PC-3 (cell line): ENCODE data around the gene HMOX1. TPM values are rescaled to one million over a fixed set of nuclear protein-coding genes. Genes with fewer than 3 reads are reported as not detected.

Experiments used
- ATAC-seq: fragments of 200-7000 bp; cut with Tn5 transposase; 2 replicates; pipeline ENCODE4 v1.9.1; 2020; ENCODE audit warnings: mild to moderate bottlenecking, moderate library complexity
- BruUV-seq: library from RNA; stranded (reverse); fragments of 400-500 nt; replicated peaks from 2 replicates; lab custom pipeline; 2021; lab: Mats Ljungman, UMichigan
- CTCF ChIA-PET: fragments of 300-600 bp; sonication (Branson Sonifier 250); formaldehyde crosslinking; loops from one replicate; lab custom pipeline; 2022; ENCODE audit warnings: antibody characterized with exemption; lab: Charles Lee
- POLR2A ChIA-PET: fragments of 300-600 bp; sonication (Branson Sonifier 250); formaldehyde crosslinking; loops from one replicate; lab custom pipeline; 2022; ENCODE audit warnings: antibody characterized with exemption; ENCODE audit not compliant: unreplicated experiment; lab: Charles Lee
- DNase-seq: peaks from one replicate; pipeline ENCODE4 v3.0.0-alpha.2; 2015
- H2AFZ ChIP-seq: fragments of 300-600 bp; sonication (generic); 2 replicates; pipeline ENCODE4 v1.6.0; 2016; ENCODE audit warnings: antibody characterized with exemption, low read length
- H3F3A ChIP-seq: fragments of 300-600 bp; sonication (generic); one replicate; pipeline ENCODE4 v1.6.0; 2017; ENCODE audit warnings: antibody characterized with exemption, low read length, control low read depth, mild to moderate bottlenecking; ENCODE audit not compliant: unreplicated experiment
- H3K27ac ChIP-seq: fragments of 300-600 bp; sonication (generic); 2 replicates; pipeline ENCODE4 v1.5.1; 2016; ENCODE audit warnings: mild to moderate bottlenecking, low read length
- H3K27me3 ChIP-seq: fragments of 300-600 bp; sonication (generic); 2 replicates; pipeline ENCODE4 v1.6.1; 2016; ENCODE audit warnings: low read length, mixed read lengths
- H3K36me3 ChIP-seq: fragments of 300-600 bp; sonication (generic); 2 replicates; pipeline ENCODE4 v1.6.1; 2016; ENCODE audit warnings: low read depth, mixed run types, low read length, mixed read lengths
- H3K4me1 ChIP-seq: fragments of 300-600 bp; sonication (generic); 2 replicates; pipeline ENCODE4 v1.5.1; 2016; ENCODE audit warnings: low read length; ENCODE audit not compliant: insufficient read depth
- H3K4me2 ChIP-seq: fragments of 300-600 bp; sonication (generic); 2 replicates; pipeline ENCODE4 v1.6.0; 2016; ENCODE audit warnings: low read length
- H3K4me3 ChIP-seq: fragments of 300-600 bp; sonication (generic); 2 replicates; pipeline ENCODE4 v1.5.1; 2016; ENCODE audit warnings: mild to moderate bottlenecking, low read length, mixed read lengths
- H3K79me2 ChIP-seq: fragments of 300-600 bp; sonication (generic); 2 replicates; pipeline ENCODE4 v1.6.1; 2017; ENCODE audit warnings: low read length, mixed read lengths
- H3K9ac ChIP-seq: fragments of 300-600 bp; sonication (generic); 2 replicates; pipeline ENCODE4 v1.6.0; 2016; ENCODE audit warnings: mild to moderate bottlenecking, low read length
- H3K9me2 ChIP-seq: fragments of 300-600 bp; sonication (generic); replicated peaks from 2 replicates; pipeline ENCODE4 v1.6.1; 2016; ENCODE audit warnings: mixed run types, low read length, mixed read lengths
- H3K9me3 ChIP-seq: fragments of 300-600 bp; sonication (generic); 2 replicates; pipeline ENCODE4 v1.6.1; 2016; ENCODE audit warnings: low read length, mixed read lengths
- H4K20me1 ChIP-seq: fragments of 300-600 bp; sonication (generic); 2 replicates; pipeline ENCODE4 v1.6.1; 2016; ENCODE audit warnings: low read length, mixed read lengths
- CTCF ChIP-seq: fragments of 300-600 bp; sonication (generic); conservative IDR thresholded peaks from 2 replicates; pipeline ENCODE4 v1.5.1; 2017; ENCODE audit warnings: antibody characterized with exemption, low read depth, mild to moderate bottlenecking, low read length
- EZH2 ChIP-seq: fragments of 300-600 bp; sonication (generic); IDR thresholded peaks from one replicate; pipeline ENCODE4 v1.6.1; 2017; ENCODE audit warnings: antibody characterized with exemption, mild to moderate bottlenecking, low read length; ENCODE audit not compliant: unreplicated experiment
- EZH2phosphoT487 ChIP-seq: fragments of 300-600 bp; sonication (generic); IDR thresholded peaks from 2 replicates; pipeline ENCODE4 v1.6.1; 2018; ENCODE audit warnings: mild to moderate bottlenecking, antibody characterized with exemption, low read length, borderline replicate concordance
- intact Hi-C: fragments of 100-400 bp; cut with micrococcal nuclease; formaldehyde crosslinking; loops from 2 replicates; pipeline ENCODE4 v1.9.0; 2023
- total RNA-seq: library from RNA; depleted of rRNA; stranded (reverse); fragments of >200 nt; gene quantifications from 2 replicates; pipeline ENCODE4 v1.2.3, GENCODE V29; 2014

Gene HMOX1
- total RNA-seq, 1 experiment from 2014 or later: 16.5 TPM

- no peak overlapping the region for H3K27ac ChIP-seq
- ATAC-seq (no peak), DNase-seq (no peak)
- no peaks in the 10 kb centered on the region for H4K20me1 ChIP-seq
- no peak overlapping the region for H3K9ac ChIP-seq
- H2AFZ ChIP-seq: no peak overlapping the region
- H3K9me3 ChIP-seq: no peaks in the 10 kb centered on the region
- no peak overlapping the region for H3K4me3 ChIP-seq
- intact Hi-C loops: no loop called here
- H3K36me3 ChIP-seq: no peaks in the 10 kb centered on the region
- H3F3A ChIP-seq: no peaks in the 10 kb centered on the region
- 0 out of 2 replicates have a peak, but pooled peaks cover 4% of the 10 kb centered on the region for H3K4me1 ChIP-seq
- no peaks in the 10 kb centered on the region for H3K9me2 ChIP-seq
- peaks cover 4% of the 10 kb centered on the region for H3K79me2 ChIP-seq
- CTCF ChIA-PET: no interaction called here
- TF ChIP-seq EZH2 (no peak), EZH2phosphoT487 (no peak), CTCF (no peak)
- H3K4me2 ChIP-seq: no peak overlapping the region
- no TSS peak for BruUV-seq
- no peaks in the 10 kb centered on the region for H3K27me3 ChIP-seq
- POLR2A ChIA-PET: no interaction called here
Measured at GRCh38 chr22:35386670-35387288, 5.9 kb downstream of the HMOX1 start.

- Histone ChIP-seq H2AFZ (no peak overlapping the region), H3K27me3 (no peaks in the 10 kb centered on the region), H4K20me1 (no peaks in the 10 kb centered on the region), H3K4me2 (no peak overlapping the region), H3F3A (no peaks in the 10 kb centered on the region), H3K9ac (no peak overlapping the region), H3K27ac (no peak overlapping the region), H3K36me3 (no peaks in the 10 kb centered on the region), H3K9me3 (no peaks in the 10 kb centered on the region), H3K4me1 (no peaks in the 10 kb centered on the region), H3K79me2 (no peaks in the 10 kb centered on the region), H3K9me2 (no peaks in the 10 kb centered on the region), H3K4me3 (no peak overlapping the region)
- no peak for ATAC-seq
- DNase-seq: no peak
- intact Hi-C loops: no loop called here
- TF ChIP-seq CTCF: no peak
- TF ChIP-seq EZH2: no peak
- TF ChIP-seq EZH2phosphoT487: no peak
- ChIA-PET CTCF (no interaction called here), POLR2A (no interaction called here)
- no TSS peak for BruUV-seq
Measured at GRCh38 chr22:35390933-35391332, 10.0 kb downstream of the HMOX1 start.

GRCh38 chr22:35392357-35392756, 11.5 kb downstream of the HMOX1 start:
- no peaks in the 10 kb centered on the region for H3K9me2 ChIP-seq
- POLR2A ChIA-PET: interaction anchor here (0.7 kb wide), 1 partner anchor 801 kb away, joined by 13 read pairs; no protein-coding TSS in a partner anchor
- no peak overlapping the region for H2AFZ ChIP-seq
- H3K79me2 ChIP-seq: no peaks in the 10 kb centered on the region
- H3K4me2 ChIP-seq: no peak overlapping the region
- ATAC-seq (no peak), DNase-seq (no peak)
- H3K4me3 ChIP-seq: no peak overlapping the region
- H3F3A ChIP-seq: no peaks in the 10 kb centered on the region
- TF ChIP-seq CTCF (no peak), EZH2phosphoT487 (no peak), EZH2 (no peak)
- CTCF ChIA-PET: no interaction called here
- H3K36me3 ChIP-seq: no peaks in the 10 kb centered on the region
- BruUV-seq: no TSS peak
- no peaks in the 10 kb centered on the region for H3K9me3 ChIP-seq
- no peaks in the 10 kb centered on the region for H3K4me1 ChIP-seq
- no peaks in the 10 kb centered on the region for H4K20me1 ChIP-seq
- H3K27me3 ChIP-seq: no peaks in the 10 kb centered on the region
- H3K9ac ChIP-seq: no peak overlapping the region
- H3K27ac ChIP-seq: no peak overlapping the region
- intact Hi-C loops: no loop called here
